HFF-Myc (cell line): Measurements from ENCODE around the gene RHO.
"Not testable (repeated sequence)": the region's sequence is repeated elsewhere in the genome, so short reads cannot be mapped to it uniquely, and the experiment has no call there.

ENCODE experiments used
- DNase-seq: peaks from one replicate; pipeline ENCODE4 v3.0.0-alpha.2; 2011; ENCODE audit warnings: low read depth; ENCODE audit errors: extremely low read depth
- H3K4me3 ChIP-seq: replicated peaks from 2 replicates; pipeline ENCODE4 v1.5.1; 2011; ENCODE audit warnings: low read depth, mild to moderate bottlenecking, control low read depth, low read length
- TF ChIP-seq, protein P1 (sequence below): IDR thresholded peaks from 2 replicates; pipeline ENCODE4 v1.5.1; 2012; ENCODE audit warnings: mild to moderate bottlenecking, low read depth, low read length, control low read depth; ENCODE audit errors: missing control alignments

Gene RHO

DNA sequence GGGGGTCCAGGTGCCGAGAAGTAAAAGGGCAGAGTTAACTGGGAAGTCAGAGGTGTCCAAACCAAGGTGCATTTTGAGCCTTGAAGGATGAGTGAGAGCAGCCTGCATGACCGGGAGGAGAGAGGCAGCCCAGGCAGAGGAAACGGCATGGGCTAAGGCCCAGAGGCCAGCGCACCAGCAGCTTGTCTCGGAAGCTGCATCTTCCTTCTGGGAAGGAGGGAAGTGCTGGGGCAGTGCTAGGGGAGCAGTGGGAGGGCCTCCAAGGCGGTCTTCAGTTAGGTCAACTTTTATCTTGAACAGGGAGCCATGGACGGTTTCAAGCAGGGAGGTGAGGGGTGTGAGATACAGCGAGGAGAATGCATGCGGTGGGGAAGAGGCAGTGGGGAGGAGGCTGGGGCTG is 15.6 kb downstream of the RHO start:
- TF ChIP-seq, protein P1, sequence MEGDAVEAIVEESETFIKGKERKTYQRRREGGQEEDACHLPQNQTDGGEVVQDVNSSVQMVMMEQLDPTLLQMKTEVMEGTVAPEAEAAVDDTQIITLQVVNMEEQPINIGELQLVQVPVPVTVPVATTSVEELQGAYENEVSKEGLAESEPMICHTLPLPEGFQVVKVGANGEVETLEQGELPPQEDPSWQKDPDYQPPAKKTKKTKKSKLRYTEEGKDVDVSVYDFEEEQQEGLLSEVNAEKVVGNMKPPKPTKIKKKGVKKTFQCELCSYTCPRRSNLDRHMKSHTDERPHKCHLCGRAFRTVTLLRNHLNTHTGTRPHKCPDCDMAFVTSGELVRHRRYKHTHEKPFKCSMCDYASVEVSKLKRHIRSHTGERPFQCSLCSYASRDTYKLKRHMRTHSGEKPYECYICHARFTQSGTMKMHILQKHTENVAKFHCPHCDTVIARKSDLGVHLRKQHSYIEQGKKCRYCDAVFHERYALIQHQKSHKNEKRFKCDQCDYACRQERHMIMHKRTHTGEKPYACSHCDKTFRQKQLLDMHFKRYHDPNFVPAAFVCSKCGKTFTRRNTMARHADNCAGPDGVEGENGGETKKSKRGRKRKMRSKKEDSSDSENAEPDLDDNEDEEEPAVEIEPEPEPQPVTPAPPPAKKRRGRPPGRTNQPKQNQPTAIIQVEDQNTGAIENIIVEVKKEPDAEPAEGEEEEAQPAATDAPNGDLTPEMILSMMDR: no peak
- no peak overlapping the region for H3K4me3 ChIP-seq
- no peak for DNase-seq

DNA sequence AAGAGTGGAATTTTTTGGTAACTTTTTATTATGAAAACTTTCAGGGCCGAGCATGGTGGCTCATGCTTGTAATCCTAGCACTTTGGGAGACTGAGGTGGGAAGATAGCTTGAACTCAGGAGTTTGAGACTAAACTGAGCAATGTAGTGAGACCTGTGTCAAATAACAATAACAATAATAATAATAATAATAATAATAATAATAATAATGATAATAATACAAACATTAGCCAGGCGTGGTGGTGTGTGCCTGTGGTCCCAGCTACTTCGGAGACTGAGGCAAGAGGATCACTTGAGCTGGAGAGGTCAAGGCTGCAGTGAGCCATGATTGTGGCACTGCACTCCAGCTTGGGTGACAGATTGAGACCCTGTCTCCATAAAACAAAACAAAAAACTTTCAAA is 17.5 kb downstream of the RHO start:
- H3K4me3 ChIP-seq, DNase-seq: not testable (repeated sequence)

DNA sequence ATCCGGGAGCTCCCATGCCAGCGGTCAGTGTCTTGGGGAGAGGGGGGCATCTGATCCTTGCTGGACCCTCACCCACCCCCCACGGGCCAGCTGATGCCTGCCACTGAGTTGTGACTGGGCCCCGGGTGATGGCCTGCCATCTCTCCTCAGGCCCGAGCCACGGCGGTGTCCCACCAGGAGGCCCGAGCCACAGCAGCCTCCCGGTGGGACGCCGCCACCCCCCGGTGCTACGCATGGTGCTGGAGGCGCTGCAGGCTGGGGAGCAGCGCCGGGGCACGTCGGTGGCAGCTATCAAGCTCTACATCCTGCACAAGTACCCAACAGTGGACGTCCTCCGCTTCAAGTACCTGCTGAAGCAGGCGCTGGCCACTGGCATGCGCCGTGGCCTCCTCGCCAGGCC is 18.8 kb downstream of the RHO start:
- DNase-seq: no peak
- H3K4me3 ChIP-seq: no peak overlapping the region
- TF ChIP-seq, protein P1: no peak

DNA sequence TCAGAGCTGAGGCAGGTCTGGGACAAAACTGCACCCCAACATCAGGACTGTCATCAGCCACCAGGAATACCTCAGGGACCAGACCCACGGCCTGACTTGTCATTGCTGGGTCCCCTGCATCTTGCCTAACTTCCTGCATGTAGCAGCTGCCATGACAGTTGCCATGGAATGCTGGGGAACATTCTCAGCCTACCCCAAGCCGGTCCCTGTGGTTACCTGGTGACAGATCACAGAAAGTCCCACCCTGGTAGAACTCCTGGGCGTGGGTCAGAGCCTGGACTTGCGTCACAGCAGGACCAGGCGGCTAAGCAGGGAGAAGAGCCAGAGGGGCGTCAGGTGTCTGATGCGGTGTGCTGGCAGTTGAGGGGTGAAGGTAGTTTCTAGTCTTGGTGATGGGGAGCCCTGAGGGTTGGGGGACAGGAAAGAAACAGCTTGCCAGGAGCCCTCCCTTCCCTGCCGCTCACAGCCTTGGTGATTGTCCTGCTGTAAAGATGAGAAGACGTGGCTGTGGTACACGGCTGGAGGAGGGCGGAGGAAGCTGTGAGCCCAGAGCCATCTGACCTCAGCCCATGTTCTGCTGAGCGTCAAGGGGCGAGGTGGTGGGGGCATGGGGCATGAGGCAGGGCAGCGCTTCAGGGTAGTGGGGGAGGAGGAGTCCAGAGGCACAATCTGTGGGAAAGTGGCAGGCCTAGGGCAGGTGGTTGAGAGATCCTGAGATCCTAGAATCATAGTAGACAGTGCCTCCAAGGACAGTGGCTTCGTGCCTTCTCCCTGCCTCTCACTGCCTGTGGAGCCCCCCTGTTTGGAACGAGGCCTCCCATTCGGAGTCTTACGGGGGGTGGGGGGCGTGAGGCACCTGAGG is 19.9 kb downstream of the RHO start:
- H3K4me3 ChIP-seq: no peak overlapping the region
- TF ChIP-seq, protein P1: no peak
- no peak for DNase-seq

DNA sequence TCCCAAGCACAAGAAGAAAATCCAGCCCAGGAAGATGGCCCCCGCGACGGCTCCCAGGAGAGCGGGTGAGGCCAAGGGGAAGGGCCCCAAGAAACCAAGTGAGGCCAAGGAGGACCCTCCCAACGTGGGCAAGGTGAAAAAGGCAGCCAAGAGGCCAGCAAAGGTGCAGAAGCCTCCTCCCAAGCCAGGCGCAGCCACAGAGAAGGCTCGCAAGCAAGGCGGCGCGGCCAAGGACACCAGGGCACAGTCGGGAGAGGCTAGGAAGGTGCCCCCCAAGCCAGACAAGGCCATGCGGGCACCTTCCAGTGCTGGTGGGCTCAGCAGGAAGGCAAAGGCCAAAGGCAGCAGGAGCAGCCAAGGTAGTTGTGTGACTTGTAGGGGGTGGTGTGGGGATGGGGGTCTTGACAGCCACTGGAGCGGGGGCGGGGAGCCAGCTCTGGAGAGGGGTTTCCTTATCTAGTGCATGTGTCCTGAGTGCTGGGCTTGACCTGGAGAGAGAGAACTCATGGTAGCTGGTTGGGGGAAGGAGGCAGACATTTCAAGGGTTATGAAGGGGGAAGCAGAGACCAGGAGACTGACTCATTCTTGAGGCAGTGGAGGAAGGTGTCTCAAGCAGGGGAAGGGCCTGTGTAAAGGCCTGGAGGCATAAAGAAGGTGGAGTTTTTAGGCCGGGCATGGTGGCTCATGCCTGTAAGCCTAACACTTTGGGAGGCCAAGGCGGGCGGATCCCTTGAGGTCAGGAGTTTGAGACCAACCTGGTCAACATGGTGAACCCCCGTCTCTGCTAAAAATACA is 20.8 kb downstream of the RHO start:
- no peak for DNase-seq
- H3K4me3 ChIP-seq: no peak overlapping the region
- TF ChIP-seq, protein P1: no peak

DNA sequence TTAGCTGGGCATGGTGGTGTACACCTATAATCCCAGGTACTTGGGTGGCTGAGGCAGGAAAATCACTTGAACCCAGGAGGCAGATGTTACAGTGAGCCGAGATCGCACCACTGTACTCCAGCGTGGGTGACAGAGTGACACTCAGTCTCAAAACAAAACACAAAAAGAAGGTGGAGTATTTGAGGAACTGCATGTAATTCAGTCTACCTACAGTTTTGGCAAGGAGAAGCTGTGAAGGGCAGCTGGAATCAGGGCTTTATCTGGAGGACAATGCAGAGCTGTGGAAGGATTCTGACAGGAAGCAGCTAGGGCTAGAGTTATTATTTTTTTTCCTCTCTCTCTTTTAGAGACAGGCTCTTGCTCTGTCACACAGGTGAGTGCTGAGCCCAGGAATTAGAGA is 21.4 kb downstream of the RHO start:
- DNase-seq: no peak
- H3K4me3 ChIP-seq: no peak overlapping the region
- TF ChIP-seq, protein P1: no peak
